OCI-LY7 (cell line): ENCODE measurements around the gene OST4.

Experiments used
- EZH2phosphoT487 ChIP-seq: fragments of 200-600 bp; sonication (generic); IDR thresholded peaks from 2 replicates; pipeline ENCODE4 v1.6.1; 2018; ENCODE audit warnings: low read depth, borderline replicate concordance, mild to moderate bottlenecking, mixed run types, antibody characterized with exemption, low read length, moderate library complexity, mixed read lengths
- TF ChIP-seq, protein P1 (sequence below): fragments of 200-600 bp; sonication (generic); conservative IDR thresholded peaks from 2 replicates; pipeline ENCODE4 v1.5.1; 2014; ENCODE audit warnings: mild to moderate bottlenecking, antibody characterized with exemption, low read length, moderate library complexity, mixed read lengths

DNA sequence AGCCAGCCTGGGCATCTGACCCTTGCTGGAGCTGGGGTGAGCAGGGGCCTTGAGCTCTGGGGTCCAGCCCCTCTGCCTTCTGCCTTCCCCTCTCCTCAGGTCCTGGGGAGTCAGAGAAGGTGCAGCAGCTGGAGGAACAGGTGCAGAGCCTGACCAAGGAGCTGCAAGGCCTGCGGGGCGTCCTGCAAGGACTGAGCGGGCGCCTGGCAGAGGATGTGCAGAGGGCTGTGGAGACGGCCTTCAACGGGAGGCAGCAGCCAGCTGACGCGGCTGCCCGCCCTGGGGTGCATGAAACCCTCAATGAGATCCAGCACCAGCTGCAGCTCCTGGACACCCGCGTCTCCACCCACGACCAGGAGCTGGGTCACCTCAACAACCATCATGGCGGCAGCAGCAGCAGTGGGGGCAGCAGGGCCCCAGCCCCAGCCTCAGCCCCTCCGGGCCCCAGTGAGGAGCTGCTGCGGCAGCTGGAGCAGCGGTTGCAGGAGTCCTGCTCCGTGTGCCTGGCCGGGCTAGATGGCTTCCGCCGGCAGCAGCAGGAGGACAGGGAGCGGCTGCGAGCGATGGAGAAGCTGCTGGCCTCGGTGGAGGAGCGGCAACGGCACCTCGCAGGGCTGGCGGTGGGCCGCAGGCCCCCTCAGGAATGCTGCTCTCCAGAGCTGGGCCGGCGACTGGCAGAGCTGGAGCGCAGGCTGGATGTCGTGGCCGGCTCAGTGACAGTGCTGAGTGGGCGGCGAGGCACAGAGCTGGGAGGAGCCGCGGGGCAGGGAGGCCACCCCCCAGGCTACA, 10.7 kb upstream of the OST4 start:
- TF ChIP-seq, protein P1, sequence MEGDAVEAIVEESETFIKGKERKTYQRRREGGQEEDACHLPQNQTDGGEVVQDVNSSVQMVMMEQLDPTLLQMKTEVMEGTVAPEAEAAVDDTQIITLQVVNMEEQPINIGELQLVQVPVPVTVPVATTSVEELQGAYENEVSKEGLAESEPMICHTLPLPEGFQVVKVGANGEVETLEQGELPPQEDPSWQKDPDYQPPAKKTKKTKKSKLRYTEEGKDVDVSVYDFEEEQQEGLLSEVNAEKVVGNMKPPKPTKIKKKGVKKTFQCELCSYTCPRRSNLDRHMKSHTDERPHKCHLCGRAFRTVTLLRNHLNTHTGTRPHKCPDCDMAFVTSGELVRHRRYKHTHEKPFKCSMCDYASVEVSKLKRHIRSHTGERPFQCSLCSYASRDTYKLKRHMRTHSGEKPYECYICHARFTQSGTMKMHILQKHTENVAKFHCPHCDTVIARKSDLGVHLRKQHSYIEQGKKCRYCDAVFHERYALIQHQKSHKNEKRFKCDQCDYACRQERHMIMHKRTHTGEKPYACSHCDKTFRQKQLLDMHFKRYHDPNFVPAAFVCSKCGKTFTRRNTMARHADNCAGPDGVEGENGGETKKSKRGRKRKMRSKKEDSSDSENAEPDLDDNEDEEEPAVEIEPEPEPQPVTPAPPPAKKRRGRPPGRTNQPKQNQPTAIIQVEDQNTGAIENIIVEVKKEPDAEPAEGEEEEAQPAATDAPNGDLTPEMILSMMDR, result no peak
- TF ChIP-seq EZH2phosphoT487, result no peak
